Measurements from ENCODE around the gene SYT1. TPM values are rescaled to one million over a fixed set of nuclear protein-coding genes. Genes with fewer than 3 reads are reported as not detected.

The SYT1 gene
- total and polyA plus RNA-seq, 7 donors: 2.8 to 20.0 (median 10.6) TPM; not detected in 1

DNA sequence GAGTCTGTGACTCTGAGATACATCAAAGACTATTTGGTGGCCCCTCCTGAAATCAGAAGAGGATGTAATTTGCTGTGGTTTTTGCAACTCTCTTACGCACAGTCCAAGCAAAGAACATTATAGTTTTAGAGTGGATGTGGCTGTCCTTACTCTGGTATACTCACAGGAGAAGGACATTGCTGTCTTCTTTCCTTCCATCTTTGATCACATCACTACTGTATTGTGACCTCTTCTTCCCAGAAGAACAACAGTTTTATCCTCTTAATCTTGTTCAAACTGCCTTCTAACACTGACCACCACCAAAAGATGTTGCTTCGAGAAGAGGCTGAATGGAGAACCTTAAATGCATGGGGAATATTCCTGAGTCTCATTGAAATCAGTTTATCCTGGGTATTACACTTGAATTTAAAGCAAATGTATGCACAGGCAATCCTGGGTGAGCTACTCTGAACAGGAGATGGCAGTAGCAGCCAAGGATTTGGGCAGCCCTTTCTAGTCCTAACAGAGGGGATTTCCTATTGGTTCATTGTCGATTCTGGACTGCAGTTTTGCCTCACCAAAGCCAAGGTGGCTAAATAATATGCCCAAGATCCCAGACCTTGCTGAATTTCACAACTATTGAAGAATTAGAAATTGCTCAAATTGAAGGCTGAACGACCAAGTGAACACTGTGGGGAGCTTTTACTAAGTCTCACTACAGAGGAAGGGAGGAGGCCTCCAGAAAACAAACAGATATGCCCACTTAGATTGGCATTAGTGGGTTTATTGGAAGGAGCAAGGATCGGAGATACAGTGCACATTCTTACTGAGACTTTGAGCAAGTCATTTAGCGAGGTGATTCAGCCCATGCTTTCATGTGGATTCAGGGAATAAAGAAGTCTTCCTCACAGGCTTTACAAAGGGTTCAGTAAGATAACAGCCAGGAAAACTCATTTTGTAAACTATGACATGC is 543.4 kb downstream of the SYT1 start:
- DNase-seq: peak; percentile 64
- 29 to 52% methylated on average over 6 of the region's 6 CpGs for WGBS, 2 donors

DNA sequence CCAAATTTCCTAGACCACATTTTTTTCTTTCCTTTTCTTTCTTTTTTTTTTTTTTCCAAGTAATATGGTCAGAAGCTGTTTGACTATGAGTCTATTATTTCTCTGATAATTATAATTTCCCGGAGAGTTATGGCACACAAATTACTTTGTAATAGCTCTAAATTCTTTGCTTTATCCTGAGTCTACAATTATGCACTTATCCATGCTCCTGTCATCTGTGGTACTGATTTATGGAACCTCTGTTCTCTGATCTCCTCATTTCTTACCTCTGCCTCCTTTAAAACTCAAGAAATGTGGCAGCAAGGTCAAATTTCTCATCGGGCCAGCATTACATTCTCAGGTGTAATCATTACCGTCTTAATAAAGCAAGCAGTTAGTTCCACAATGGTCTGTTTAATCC is 544.1 kb downstream of the SYT1 start:
- H3K4me1 ChIP-seq: peaks cover 0 to 23% (median 22%) of the 10 kb centered on the region in 4 donors

More for the DNA sequence above, 543.4 kb downstream of the SYT1 start:
- Histone ChIP-seq H3K4me3 (no peak overlapping the region), H3K4me1 (peaks cover 0 to 23% (median 22%) of the 10 kb centered on the region in 4 donors), H3K27ac (peak overlapping the region; percentile 38 to 69 (median 46)), H3K36me3 (no peaks in the 10 kb centered on the region), H3K27me3 (no peaks in the 10 kb centered on the region), H3K9me3 (no peaks in the 10 kb centered on the region)
- TF ChIP-seq POLR2A (IDR thresholded peaks at IDR 0.05) (no peak), POLR2AphosphoS5 (IDR thresholded peaks at IDR 0.05) (no peak), EP300 (IDR thresholded peaks at IDR 0.05) (no peak)
- TF ChIP-seq, protein P1, sequence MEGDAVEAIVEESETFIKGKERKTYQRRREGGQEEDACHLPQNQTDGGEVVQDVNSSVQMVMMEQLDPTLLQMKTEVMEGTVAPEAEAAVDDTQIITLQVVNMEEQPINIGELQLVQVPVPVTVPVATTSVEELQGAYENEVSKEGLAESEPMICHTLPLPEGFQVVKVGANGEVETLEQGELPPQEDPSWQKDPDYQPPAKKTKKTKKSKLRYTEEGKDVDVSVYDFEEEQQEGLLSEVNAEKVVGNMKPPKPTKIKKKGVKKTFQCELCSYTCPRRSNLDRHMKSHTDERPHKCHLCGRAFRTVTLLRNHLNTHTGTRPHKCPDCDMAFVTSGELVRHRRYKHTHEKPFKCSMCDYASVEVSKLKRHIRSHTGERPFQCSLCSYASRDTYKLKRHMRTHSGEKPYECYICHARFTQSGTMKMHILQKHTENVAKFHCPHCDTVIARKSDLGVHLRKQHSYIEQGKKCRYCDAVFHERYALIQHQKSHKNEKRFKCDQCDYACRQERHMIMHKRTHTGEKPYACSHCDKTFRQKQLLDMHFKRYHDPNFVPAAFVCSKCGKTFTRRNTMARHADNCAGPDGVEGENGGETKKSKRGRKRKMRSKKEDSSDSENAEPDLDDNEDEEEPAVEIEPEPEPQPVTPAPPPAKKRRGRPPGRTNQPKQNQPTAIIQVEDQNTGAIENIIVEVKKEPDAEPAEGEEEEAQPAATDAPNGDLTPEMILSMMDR (IDR thresholded peaks at IDR 0.05): peak; percentile 34 to 63 (median 50)
- intact Hi-C loops (cut with DNase I): loop anchor here (2.0 to 5.0 kb wide), 2 partner anchors 139 to 331 kb away; no protein-coding TSS in a partner anchor

DNA sequence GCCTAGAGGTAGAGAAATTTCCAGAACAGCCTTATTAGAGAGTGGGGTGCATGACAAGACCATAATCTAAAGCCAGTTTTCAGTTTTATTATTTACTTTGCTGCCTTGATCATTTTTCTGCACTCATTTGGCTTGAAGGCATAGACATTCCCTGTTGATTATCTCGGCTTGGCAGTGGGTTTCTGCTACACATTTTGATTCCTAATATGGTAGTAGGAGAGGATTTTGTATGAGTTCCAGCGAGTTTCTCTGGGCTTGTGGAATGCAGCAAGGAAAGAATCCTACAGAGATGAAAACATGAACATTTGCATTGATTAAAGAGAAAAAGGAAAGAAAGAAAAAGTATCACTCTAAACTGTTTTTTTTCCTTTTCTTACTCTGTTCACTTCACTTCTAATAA is 545.0 kb downstream of the SYT1 start:
- H3K4me1 ChIP-seq: peaks cover 0 to 32% (median 26%) of the 10 kb centered on the region in 4 donors
- no peak for DNase-seq
- TF ChIP-seq POLR2AphosphoS5 (IDR thresholded peaks at IDR 0.05): no peak
- no peak for TF ChIP-seq POLR2A (IDR thresholded peaks at IDR 0.05)
- TF ChIP-seq, protein P1 (IDR thresholded peaks at IDR 0.05): no peak
- no peak for TF ChIP-seq EP300 (IDR thresholded peaks at IDR 0.05)
- peak overlapping the region; percentile 48 to 69 (median 57) for H3K27ac ChIP-seq
- no peaks in the 10 kb centered on the region for H3K36me3 ChIP-seq
- peak overlapping the region in 1 of 4 donors; percentile 4 for H3K4me3 ChIP-seq
- no peaks in the 10 kb centered on the region for H3K27me3 ChIP-seq
- intact Hi-C loops (cut with DNase I): loop anchor here (2.0 to 5.0 kb wide), 2 partner anchors 138 to 329 kb away; no protein-coding TSS in a partner anchor
- WGBS, 2 donors: 61 to 81% methylated on average over 2 of the region's 2 CpGs
- H3K9me3 ChIP-seq: no peaks in the 10 kb centered on the region

More for the DNA sequence above, 544.1 kb downstream of the SYT1 start:
- TF ChIP-seq POLR2A (IDR thresholded peaks at IDR 0.05) (no peak), EP300 (IDR thresholded peaks at IDR 0.05) (no peak), POLR2AphosphoS5 (IDR thresholded peaks at IDR 0.05) (no peak)
- TF ChIP-seq, protein P1 (IDR thresholded peaks at IDR 0.05): no peak
- no peak for DNase-seq
- Histone ChIP-seq H3K27ac (peak overlapping the region; percentile 38 to 69 (median 46)), H3K9me3 (no peaks in the 10 kb centered on the region), H3K4me3 (no peak overlapping the region), H3K27me3 (no peaks in the 10 kb centered on the region), H3K36me3 (no peaks in the 10 kb centered on the region)
- intact Hi-C loops (cut with DNase I): loop anchor here (2.0 to 5.0 kb wide), 2 partner anchors 139 to 330 kb away; no protein-coding TSS in a partner anchor
- 47 to 79% methylated on average over 3 of the region's 3 CpGs for WGBS, 2 donors

DNA sequence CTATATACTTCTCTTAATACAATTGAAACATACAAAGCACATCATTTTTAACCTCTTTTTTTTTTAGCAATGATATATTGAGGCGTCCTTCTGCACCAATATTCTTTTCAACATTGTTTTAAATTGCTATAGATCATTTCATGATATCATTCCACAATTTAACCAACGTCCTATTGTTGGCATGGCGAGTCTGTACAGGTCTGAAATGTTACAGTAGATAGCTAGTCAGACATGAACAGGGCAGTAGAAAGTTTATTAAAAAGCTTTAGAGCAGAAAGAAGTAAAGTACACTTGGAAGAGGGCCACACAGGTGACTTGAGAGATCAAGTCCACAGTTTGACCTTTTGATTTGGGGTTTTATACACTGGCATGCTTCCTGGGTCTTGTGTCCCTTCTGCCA is 547.2 kb downstream of the SYT1 start:
- no peak for TF ChIP-seq POLR2A (IDR thresholded peaks at IDR 0.05)
- TF ChIP-seq EP300 (IDR thresholded peaks at IDR 0.05): no peak
- no peak for TF ChIP-seq POLR2AphosphoS5 (IDR thresholded peaks at IDR 0.05)
- TF ChIP-seq, protein P1 (IDR thresholded peaks at IDR 0.05): no peak
- Histone ChIP-seq H3K9me3 (no peaks in the 10 kb centered on the region), H3K36me3 (no peaks in the 10 kb centered on the region), H3K4me1 (peaks cover 0 to 43% (median 29%) of the 10 kb centered on the region in 4 donors), H3K27ac (no peak overlapping the region), H3K4me3 (no peak overlapping the region), H3K27me3 (no peaks in the 10 kb centered on the region)
- no peak for DNase-seq
- intact Hi-C loops (cut with DNase I): loop anchor here (5.0 to 10.0 kb wide), 2 partner anchors 773 to 856 kb away; no protein-coding TSS in a partner anchor
- WGBS, 2 donors: 76 to 82% methylated on average over 3 of the region's 3 CpGs

Measured in sigmoid colon (tissue), 7 donors.